ENCODE measurements around the gene DUSP6. TPM values are rescaled to one million over a fixed set of nuclear protein-coding genes. Genes with fewer than 3 reads are reported as not detected.

The DUSP6 gene
- total RNA-seq (2013; cell fraction: nucleolus; rRNA removed) = 1.4 and 1.5 TPM in 2 replicates
- 0.06 TPM in 1 of 2 replicates, not detected in the other for total RNA-seq (2014; rRNA removed)
- 0.04 and 0.09 TPM in 2 replicates for total RNA-seq (2014; rRNA removed; fragmentation: Illumina TruSeq; extraction: Trizol)
- 0.48 and 0.69 TPM in 2 replicates for total RNA-seq (2021)
- not detected for polyA plus RNA-seq (2011; ENCODE audit: low read depth)
- 0.07 and 0.24 TPM in 2 replicates for polyA plus RNA-seq (2011; rRNA removed)
- 0.43 and 0.45 TPM in 2 replicates for polyA plus RNA-seq (2011; cell fraction: cytosol; rRNA removed)
- 1.1 TPM in 2 replicates for polyA plus RNA-seq (2011; cell fraction: nucleus; rRNA removed)
- polyA plus RNA-seq (2012) = 0.06 TPM in 1 of 2 replicates, not detected in the other
- 0.07 TPM in 1 of 2 replicates, not detected in the other for polyA plus RNA-seq (2014; fragmentation: Illumina TruSeq; extraction: Trizol)
- under 1 TPM in 1 of 2 experiments, not detected in 1; 0.02 TPM for polyA plus RNA-seq (2014; fragmentation: Nextera tagmentation; extraction: Ambion mirVana)
- 0.13 TPM in 1 of 2 replicates, not detected in the other for polyA plus RNA-seq (2014; rRNA removed)
- polyA plus RNA-seq (2016; fragmentation: Nextera tagmentation; extraction: Ambion mirVana) = under 1 TPM; 0.07 to 0.13 TPM
- not detected in 2 replicates for polyA minus RNA-seq (2011; rRNA and poly(A)+ RNA removed)
- not detected in 2 replicates for polyA minus RNA-seq (2011; cell fraction: cytosol; rRNA and poly(A)+ RNA removed)
- polyA minus RNA-seq (2011; cell fraction: nucleus; rRNA and poly(A)+ RNA removed) = 1.2 TPM in 1 of 2 replicates, not detected in the other
- Bru-seq, nascent RNA = percentile 32 among the genes with signal in this experiment
- percentile 42 among the genes with signal in this experiment for BruChase-seq, experiment 1, labeled RNA remaining after a 6-hour chase
- percentile 42 among the genes with signal in this experiment for BruChase-seq, experiment 2, labeled RNA remaining after a 2-hour chase
- long read RNA-seq, experiment 1 = 0 reads
- long read RNA-seq, experiment 2 = 0 reads

- no peaks in the 10 kb centered on the region for H3K79me2 ChIP-seq (ENCODE audit: control insufficient read depth, insufficient read depth, low read length)
- in situ Hi-C loops (cut with MboI) = no loop called here
- ATAC-seq = peak; percentile 19; the same call in 2 of the 3 replicates
Measured at GRCh38 chr12:89352492-89353187, at the start of gene DUSP6. TSS of gene DUSP6 (minus strand) at chr12:89352501. CDS start at chr12:89352039, 462 bp downstream.

More at GRCh38 chr12:89352492-89353187, at the start of gene DUSP6:
- no peak for DNase-seq (ENCODE audit: low read depth, low spot score)
- H3K4me3 ChIP-seq = peak within 1 kb of the TSS; percentile 65; the same call in 1 of the 2 replicates
- ChIA-PET POLR2A (no interaction called here), CTCF (no interaction called here), RAD21 (ENCODE audit: unreplicated experiment) (no interaction called here), SMC1A (ENCODE audit: uncharacterized antibody, unreplicated experiment) (no interaction called here)
- TF ChIP-seq BMI1 (IDR thresholded peaks at IDR 0.05; ENCODE audit: borderline replicate concordance) (peak; percentile 65; the same call in 1 of the 2 replicates), NFYB (IDR thresholded peaks at IDR 0.05; ENCODE audit: insufficient read depth, low read depth, low read length) (peak; percentile 59; the same call in 1 of the 2 replicates), TCF12 (IDR thresholded peaks at IDR 0.05; ENCODE audit: low read depth, low read length) (0 out of 2 replicates have a peak, but pooled peaks have one; percentile 4), HDAC6 (IDR thresholded peaks at IDR 0.05; ENCODE audit: unreplicated experiment) (peak; percentile 46), CBX5 (IDR thresholded peaks at IDR 0.05; ENCODE audit: low read depth) (no peak), SUZ12 (IDR thresholded peaks at IDR 0.05; ENCODE audit: unreplicated experiment) (peak; percentile 39), EZH2 (IDR thresholded peaks at IDR 0.05; ENCODE audit: borderline replicate concordance, control insufficient read depth, low read depth, low read length) (peak; percentile 73; the same call in 1 of the 2 replicates), RCOR1 (conservative IDR thresholded peaks at IDR 0.05; ENCODE audit: low read depth, low read length) (no peak)
- peaks cover 21 to 49% of the 10 kb centered on the region in 2 experiments for H3K27me3 ChIP-seq (replicated peaks in 1 of 2; ENCODE audit: control insufficient read depth in 2 of 2, insufficient read depth in 2 of 2, low read length in 1 of 2)
- 2% methylated on average over 30 of the region's 34 CpGs for WGBS (ENCODE audit: insufficient coverage, insufficient replicate concordance, low lambda C conversion rate, missing lambda C conversion rate)
- no peak within 1 kb of the TSS for H3K9ac ChIP-seq (ENCODE audit: control insufficient read depth, insufficient read depth, low read length)
- no peaks in the 10 kb centered on the region; the same call in 2 of the 3 replicates for H3K9me3 ChIP-seq (replicated peaks; ENCODE audit: control insufficient read depth, insufficient read depth, low read length)
- H3K36me3 ChIP-seq (ENCODE audit: control insufficient read depth in 2 of 2, insufficient read depth in 2 of 2, low read length in 1 of 2) = no peaks in the 10 kb centered on the region
- intact Hi-C loops (cut with micrococcal nuclease; ENCODE audit: unreplicated experiment) = loop anchor here (5.0 kb wide), 1 partner anchor 115 kb away; no protein-coding TSS in a partner anchor
- BruUV-seq (replicated peaks) = no TSS peak
- H4K20me1 ChIP-seq (ENCODE audit: control insufficient read depth, insufficient read depth) = no peaks in the 10 kb centered on the region; the same call in 1 of the 2 replicates
- H3K27ac ChIP-seq (ENCODE audit: control insufficient read depth, insufficient read depth) = no peak within 1 kb of the TSS
- peak; percentile 35 for FAIRE-seq
- H3K4me2 ChIP-seq (ENCODE audit: control insufficient read depth, insufficient read depth) = peak within 1 kb of the TSS; percentile 81
- no peak within 1 kb of the TSS for H2AFZ ChIP-seq (ENCODE audit: control insufficient read depth, low read depth, low read length)
- H3K4me1 ChIP-seq (ENCODE audit: control insufficient read depth, insufficient read depth, low read length) = no peaks in the 10 kb centered on the region; the same call in 1 of the 2 replicates
